ENCODE measurements around the gene GRK2. TPM values are rescaled to one million over a fixed set of nuclear protein-coding genes. Genes with fewer than 3 reads are reported as not detected.

The GRK2 gene
- total RNA-seq, 6 experiments from 2014 or later = 24.5 to 43.9 (median 28.5) TPM

GRCh38 chr11:67268081-67268961 lies 2.0 kb downstream of the GRK2 start:
- Histone ChIP-seq H3K4me3 (peak overlapping the region; percentile 82 to 88 (median 87)), H3K27ac (peak overlapping the region; percentile 64 to 93 (median 90)), H3K4me1 (peaks cover 0 to 42% (median 14%) of the 10 kb centered on the region in 4 donors), H3K36me3 (no peaks in the 10 kb centered on the region), H3K27me3 (no peaks in the 10 kb centered on the region), H3K9me3 (no peaks in the 10 kb centered on the region)
- DNase-seq (peak in 2 of 3 donors; percentile 26 to 55), ATAC-seq (no peak)
- TF ChIP-seq POLR2A (IDR thresholded peaks at IDR 0.05) (no peak), CTCF (IDR thresholded peaks at IDR 0.05) (no peak)
- intact Hi-C loops (cut with DNase I) = no loop called here
- WGBS (ENCODE audit: insufficient coverage, low coverage, low lambda C conversion rate, missing lambda C conversion rate) = 34% methylated on average over 9 of the region's 21 CpGs

- H3K4me1 ChIP-seq = peaks cover 0 to 47% (median 14%) of the 10 kb centered on the region in 4 donors
- DNase-seq = peak in 1 of 3 donors; percentile 53
- H3K9me3 ChIP-seq = no peaks in the 10 kb centered on the region
- intact Hi-C loops (cut with DNase I) = no loop called here
- no CpG with 5 or more reads among the region's 13 CpGs for WGBS (ENCODE audit: insufficient coverage, low coverage, low lambda C conversion rate, missing lambda C conversion rate)
- peak overlapping the region; percentile 30 to 90 (median 64) for H3K27ac ChIP-seq
- peak overlapping the region in 1 of 3 donors; percentile 87 for H3K4me3 ChIP-seq
- H3K36me3 ChIP-seq = no peaks in the 10 kb centered on the region
- no peaks in the 10 kb centered on the region for H3K27me3 ChIP-seq
- TF ChIP-seq POLR2A (IDR thresholded peaks at IDR 0.05) (no peak), CTCF (IDR thresholded peaks at IDR 0.05) (no peak)
- ATAC-seq = no peak
Measured at GRCh38 chr11:67268962-67269268, 2.6 kb downstream of the GRK2 start.

DNA sequence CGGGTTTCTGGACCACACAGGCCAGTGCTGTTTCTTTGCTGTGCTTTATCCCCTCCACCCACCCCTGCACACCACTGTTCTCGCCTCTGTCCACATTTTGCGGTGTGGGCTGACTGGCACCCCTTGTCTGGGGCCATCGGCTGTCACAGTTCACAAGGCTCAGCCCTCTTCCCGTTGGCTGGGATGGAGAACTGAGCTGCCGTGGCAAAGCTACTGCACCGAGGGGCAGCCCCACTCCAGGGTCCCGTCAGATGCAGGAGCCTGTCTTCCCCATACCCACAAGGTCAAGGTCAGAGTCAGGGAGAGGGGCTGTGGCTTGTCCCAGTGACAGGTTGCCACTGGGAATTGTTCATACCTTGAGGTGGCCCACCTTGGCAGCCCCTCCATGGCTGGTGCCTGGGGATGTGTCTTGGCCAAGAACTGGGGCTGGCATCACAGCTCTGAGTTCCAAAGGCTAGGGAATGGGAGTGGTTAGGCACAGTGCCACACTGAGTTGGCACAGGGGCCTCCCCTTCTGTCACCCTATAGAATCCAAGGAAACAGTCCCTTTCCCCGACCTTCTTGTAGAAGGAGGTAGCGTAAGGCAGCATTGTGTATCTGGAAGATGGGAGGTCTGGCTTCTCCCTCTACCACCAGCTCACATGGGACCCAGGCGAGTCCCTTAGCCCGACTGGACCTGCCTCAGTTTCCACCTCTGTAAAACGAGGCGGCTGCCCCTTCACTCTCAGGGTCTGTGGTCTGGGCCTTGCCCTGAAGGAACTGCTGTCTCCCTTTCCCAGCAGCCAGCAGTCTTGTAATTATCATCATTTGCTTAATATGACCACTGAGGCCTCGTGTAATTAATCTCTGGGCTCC lies 3.4 kb downstream of the GRK2 start:
- Histone ChIP-seq H3K9me3 (no peaks in the 10 kb centered on the region), H3K27me3 (no peaks in the 10 kb centered on the region), H3K4me1 (peaks cover 0 to 47% (median 14%) of the 10 kb centered on the region in 4 donors), H3K36me3 (no peaks in the 10 kb centered on the region), H3K4me3 (peak overlapping the region; percentile 13 to 31 (median 15)), H3K27ac (peak overlapping the region; percentile 30 to 90 (median 30))
- WGBS (ENCODE audit: insufficient coverage, low coverage, low lambda C conversion rate, missing lambda C conversion rate) = 32% methylated on average over 3 of the region's 15 CpGs
- peak in 2 of 3 donors; percentile 29 to 55 for DNase-seq
- intact Hi-C loops (cut with DNase I) = loop anchor here in 1 of 2 donors (5.0 to 10.0 kb wide), 2 partner anchors 38 to 115 kb away; no protein-coding TSS in a partner anchor
- peak; percentile 32 for TF ChIP-seq POLR2A (IDR thresholded peaks at IDR 0.05)
- TF ChIP-seq CTCF (IDR thresholded peaks at IDR 0.05) = no peak
- ATAC-seq = no peak

Measured in right lobe of liver (tissue), 6 donors.